ENCODE results near the gene HIBCH. TPM values are rescaled to one million over a fixed set of nuclear protein-coding genes. Genes with fewer than 3 reads are reported as not detected.

Gene HIBCH
- total and polyA plus RNA-seq, 2 experiments from 2014 or later = 25.7 to 42.3 TPM

DNA sequence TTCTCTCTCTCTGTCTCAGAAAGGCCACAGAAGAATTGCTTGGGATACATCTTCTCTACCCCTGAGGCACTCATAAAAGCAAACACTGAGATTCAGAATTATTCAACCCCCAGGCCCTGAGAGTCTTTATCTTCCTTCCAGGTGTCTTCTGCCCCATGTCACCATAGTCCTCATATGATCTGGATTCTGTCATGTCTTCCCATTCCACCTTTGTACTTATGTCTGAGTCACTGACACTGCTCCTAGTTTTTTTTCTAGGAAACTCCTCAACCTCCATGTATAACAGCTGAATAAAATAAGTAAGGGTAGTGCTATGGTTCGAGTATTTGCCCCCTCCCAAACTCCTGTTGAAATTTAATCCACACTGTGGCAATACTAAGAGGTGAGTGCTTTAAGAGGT, 11.6 kb downstream of the HIBCH start (continued):
- TF ChIP-seq ZNF462 (CRISPR knock-in tag; IDR thresholded peaks at IDR 0.05) = no peak
- no peak for TF ChIP-seq NANOG (IDR thresholded peaks at IDR 0.05; ENCODE audit: borderline replicate concordance)
- no peak for TF ChIP-seq REST (IDR thresholded peaks at IDR 0.05; ENCODE audit: unreplicated experiment)
- no peak for TF ChIP-seq CREB1 (CRISPR knock-in tag; IDR thresholded peaks at IDR 0.05; ENCODE audit: low read depth)
- TF ChIP-seq EZH2 (IDR thresholded peaks at IDR 0.05; ENCODE audit: low read depth, unreplicated experiment) = no peak
- TF ChIP-seq CTCF (conservative IDR thresholded peaks at IDR 0.05; ENCODE audit: low read depth in 2 of 2) = no peak
- no peak for TF ChIP-seq EZH2phosphoT487 (IDR thresholded peaks at IDR 0.05; ENCODE audit: unreplicated experiment)
